ENCODE measurements around the gene ESCO1. TPM values are rescaled to one million over a fixed set of nuclear protein-coding genes. Genes with fewer than 3 reads are reported as not detected.
"Not testable (repeated sequence)": the region's sequence is repeated elsewhere in the genome, so short reads cannot be mapped to it uniquely, and the experiment has no call there.

The ESCO1 gene, protein sequence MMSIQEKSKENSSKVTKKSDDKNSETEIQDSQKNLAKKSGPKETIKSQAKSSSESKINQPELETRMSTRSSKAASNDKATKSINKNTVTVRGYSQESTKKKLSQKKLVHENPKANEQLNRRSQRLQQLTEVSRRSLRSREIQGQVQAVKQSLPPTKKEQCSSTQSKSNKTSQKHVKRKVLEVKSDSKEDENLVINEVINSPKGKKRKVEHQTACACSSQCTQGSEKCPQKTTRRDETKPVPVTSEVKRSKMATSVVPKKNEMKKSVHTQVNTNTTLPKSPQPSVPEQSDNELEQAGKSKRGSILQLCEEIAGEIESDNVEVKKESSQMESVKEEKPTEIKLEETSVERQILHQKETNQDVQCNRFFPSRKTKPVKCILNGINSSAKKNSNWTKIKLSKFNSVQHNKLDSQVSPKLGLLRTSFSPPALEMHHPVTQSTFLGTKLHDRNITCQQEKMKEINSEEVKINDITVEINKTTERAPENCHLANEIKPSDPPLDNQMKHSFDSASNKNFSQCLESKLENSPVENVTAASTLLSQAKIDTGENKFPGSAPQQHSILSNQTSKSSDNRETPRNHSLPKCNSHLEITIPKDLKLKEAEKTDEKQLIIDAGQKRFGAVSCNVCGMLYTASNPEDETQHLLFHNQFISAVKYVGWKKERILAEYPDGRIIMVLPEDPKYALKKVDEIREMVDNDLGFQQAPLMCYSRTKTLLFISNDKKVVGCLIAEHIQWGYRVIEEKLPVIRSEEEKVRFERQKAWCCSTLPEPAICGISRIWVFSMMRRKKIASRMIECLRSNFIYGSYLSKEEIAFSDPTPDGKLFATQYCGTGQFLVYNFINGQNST
- 7.2 TPM for polyA plus RNA-seq (2013, experiment 1 of 2; ENCODE audit: insufficient read length)
- 9.3 TPM for polyA plus RNA-seq (2013, experiment 2 of 2; ENCODE audit: insufficient read length)

DNA sequence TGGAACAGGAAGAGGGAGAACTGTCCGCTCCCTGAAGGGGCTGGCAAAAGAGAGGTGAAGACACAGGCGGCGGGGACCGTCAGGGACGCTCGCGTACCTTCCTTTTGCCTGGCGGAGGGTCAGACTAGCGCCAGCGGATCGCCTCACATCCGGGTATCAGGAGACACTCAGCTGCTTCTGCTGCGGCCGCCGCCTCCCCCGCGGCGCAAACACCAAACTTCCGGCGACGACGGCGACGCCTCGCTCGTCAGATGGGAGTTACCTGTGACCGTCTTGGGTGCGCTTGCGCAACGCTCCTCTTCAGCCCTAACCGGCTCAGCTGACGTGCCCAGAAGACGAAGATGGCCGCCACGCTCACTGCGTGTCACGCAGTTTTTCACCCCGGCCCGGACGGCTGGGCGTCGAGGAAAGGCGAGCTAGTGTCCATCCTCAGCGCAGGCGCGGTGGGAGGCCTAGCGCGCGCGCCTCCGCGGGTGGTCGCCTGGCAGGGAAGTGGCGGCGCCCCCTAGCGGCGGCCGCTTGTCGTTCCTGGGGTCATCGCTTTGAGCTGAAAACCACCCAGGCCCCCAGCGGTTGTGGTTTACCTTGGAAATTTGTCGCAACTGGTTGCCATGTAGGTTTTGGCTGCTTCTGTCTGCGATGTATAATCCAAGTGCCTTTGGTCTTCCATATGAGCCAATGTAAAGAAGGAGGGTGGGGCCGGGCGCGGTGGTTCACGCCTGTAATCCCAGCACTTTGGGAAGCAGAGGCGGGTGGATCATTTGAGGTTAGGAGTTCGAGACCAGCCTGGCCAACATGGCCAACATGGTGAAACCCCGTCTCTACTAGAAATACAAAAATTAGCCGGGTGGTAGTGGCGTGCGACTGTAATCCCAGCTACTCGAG lies at the start of gene ESCO1:
ESCO1 (minus strand) TSS at position 179 of the 885 bp plus-strand sequence. CDS start 25,861 bp downstream, outside the sequence.
- peak; percentile 98 for DNase-seq

- not testable (repeated sequence) for DNase-seq
These were observed 39.9 kb upstream of the ESCO1 start for GRCh38 chr18:21640375-21640774.

DNA sequence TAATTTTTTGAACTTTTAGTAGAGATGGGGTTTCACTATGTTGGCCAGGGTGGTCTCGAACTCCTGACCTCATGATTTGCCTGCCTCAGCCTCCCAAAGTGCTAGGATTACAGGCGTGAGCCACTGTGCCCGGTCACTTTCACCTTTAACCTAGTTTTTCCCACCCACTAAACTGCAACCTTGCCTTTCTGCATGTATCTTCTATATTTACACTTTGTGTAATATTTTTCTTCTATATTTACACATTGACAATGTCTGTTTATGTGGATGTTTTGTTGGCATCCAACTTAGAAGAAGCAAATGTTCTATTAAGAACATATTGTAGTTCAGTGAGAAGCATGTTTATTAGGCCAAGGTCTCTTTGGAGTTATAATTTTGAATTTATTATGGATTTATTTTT lies 38.3 kb upstream of the ESCO1 start:
- DNase-seq: no peak

- peak; percentile 19 for DNase-seq
These were observed 36.3 kb upstream of the ESCO1 start for GRCh38 chr18:21636769-21637168.

DNA sequence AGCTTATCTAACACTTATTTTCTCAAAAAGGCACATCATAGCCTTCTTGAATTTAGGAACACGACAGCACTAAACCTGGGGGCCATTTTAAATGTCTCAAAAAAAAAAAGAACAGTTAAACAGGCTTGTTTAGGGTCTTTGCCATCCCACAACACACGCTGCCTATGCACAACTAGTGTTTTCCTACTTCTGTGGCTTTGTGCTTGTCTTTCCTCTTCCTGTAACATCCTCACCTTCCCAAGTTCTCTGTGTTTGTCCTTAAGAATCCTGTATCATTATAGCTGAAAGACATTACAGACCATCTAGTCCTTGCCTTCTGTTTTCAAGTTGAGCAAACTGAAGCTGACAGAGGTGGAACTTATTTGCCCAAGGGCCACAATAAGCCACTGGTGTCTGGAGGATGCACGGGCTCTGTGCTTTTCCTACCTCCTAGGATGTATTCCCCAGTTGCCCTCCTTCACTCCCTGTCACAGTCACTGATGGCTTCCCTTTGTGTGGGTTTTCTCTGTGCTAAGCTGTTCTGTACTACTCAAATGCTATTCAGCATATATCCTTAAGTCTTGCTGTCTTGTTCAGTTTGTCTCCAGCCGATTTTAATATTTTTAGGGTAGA lies 34.2 kb upstream of the ESCO1 start:
- no peak for DNase-seq

- no peak for DNase-seq
These were observed 31.9 kb upstream of the ESCO1 start for GRCh38 chr18:21632393-21632792.

DNA sequence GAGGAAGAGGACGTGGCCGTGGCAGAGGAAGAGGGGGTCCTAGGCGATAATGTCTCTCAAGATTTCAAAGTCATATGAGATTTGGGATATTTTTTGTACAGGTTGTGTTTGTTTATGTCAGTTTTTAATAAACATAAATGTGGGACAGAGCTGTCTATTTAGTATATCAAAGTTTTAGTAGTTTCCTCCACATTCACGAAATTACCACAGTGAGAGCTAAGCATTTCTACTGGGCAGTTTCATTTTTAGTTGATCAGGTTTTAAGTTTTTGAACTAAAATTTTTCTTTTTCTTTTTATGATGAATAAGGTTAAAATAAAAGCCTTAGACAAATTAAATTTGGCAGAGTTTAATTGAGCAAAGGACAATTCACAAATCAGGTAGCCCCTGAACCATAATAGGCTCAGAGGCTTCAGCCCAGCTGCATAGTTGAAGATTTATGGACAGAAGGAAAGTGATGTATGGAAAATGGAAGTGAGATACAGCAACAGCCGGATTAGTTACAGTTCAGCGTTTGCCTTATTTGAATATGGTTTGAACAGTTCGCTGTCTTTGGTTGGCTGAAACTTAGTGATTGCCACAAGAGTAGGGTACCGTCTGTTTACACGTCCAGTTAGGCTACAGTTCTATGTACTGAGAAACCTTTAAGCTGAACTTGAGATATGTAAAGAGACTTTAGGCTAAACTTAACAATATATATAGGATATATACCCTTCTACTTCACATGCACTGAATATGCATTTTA lies 28.8 kb upstream of the ESCO1 start:
- no peak for DNase-seq

- not testable (repeated sequence) for DNase-seq
These were observed 21.1 kb upstream of the ESCO1 start for GRCh38 chr18:21621640-21622039.

DNA sequence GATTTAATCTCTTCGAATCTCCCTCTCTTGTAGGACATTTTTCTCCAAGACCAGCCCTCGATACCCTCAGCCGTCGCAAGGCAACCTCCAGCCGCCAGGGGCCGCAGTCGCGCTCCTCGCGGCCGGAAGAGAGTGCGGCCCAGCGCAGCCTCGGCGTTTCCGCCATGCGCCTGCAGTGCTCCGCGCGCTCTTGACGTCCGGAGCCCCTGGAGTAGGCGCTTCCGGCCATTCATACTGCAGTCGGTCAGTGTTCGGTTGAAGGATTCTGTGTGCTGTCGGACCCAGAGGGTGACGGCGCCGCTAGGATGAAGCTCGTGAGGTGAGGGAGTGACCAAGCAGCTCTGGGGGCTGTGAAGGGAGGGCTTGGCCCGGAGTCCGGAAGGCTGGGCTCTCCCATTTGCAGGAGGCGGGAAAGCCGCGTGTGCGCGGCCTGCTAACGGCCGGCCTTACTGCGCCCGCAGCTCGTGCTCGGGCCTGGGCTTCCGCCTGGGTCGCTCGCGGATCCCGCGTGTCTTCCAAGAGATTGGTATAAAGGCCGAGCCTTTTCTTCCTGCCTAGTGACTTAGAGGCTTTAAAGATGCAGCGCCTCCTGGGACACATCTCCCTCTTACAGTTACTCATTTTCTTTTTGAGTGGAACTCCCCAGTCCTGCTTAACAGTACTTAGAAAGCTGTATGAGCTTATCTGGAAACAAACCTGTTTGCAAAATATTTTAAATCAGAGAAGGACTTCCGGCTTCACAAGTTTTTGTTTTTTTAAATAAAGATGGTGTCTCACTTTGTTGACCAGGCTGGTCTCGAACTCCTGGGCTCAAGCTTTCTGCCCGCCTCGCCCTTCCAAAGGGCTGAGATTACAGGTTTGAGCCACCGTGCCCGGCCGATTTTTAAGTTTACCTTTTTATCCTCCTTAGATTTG lies 11.9 kb upstream of the ESCO1 start, which contains the start of gene SNRPD1:
SNRPD1 (plus strand) TSS at position 190 of the 915 bp plus-strand sequence; CDS start at position 306, 116 bp downstream.
- DNase-seq: peak; percentile 91

DNA sequence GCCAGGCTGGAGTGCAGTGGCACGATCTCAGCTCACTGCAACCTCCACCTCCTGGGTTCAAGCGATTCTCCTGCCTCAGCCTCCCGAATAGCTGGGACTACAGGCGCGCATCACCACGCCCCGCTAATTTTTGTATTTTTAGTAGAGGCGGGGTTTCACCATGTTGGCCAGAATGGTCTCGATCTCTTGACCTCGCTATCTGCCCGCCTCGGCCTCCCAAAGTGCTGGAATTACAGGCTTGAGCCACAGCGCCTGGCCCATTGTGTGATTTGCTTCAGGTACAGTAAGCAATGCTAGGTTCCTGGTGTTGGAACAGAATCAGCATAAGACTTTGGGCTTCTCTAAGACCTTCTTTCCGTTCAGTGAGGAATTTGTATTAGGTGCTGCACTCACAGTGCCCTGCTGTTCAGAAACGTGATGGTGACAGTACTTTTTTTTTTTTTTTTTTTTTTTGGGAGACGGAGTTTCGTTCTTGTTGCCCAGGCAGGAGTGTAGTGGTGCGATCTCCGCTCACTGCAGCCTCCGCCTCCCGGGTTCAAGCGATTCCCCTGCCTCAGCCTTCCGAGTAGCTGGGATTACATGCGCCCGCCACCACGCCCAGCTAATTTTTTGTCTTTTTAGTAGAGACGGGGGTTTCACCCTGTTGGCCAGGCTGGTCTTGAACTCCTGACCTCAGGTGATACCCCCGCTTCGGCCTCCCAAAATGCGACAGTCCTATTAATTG lies 11.1 kb upstream of the ESCO1 start:
- peak; percentile 1 for DNase-seq

DNA sequence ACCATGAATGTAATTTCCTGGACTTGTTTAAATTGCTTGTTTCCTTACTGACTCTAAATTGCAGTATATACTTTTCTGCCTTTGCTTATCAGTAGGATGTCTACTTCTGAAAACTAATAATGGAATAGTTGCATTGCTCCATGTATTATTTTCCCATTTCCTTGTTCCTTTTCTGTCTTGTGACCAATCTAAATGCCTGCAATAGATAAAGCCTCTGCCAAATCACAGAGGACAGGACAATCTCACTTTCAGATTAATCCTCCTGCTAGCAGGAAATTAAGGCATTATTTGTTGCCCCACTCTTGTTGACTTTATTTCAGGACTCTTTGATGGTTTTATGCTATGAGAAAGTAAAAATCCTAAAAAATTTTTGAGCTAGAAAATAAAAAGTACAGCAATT lies 4.7 kb upstream of the ESCO1 start:
- no peak for DNase-seq

GRCh38 chr18:21604671-21605070 lies 4.2 kb upstream of the ESCO1 start:
- no peak for DNase-seq

DNA sequence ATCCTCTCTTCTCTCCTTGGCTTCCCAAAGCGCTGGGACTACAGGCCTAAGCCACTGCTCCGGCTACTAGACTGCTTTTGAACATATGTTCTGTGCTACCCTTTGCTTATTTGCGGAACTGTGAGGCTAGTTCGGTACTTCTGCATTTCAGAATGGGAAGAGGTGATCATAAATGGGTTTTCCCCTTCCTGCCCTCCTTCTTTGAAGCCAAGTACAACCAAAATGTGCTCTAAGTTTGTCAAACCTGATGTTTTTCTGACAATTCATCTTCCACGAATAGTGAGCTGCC lies 1.7 kb upstream of the ESCO1 start:
- DNase-seq: no peak

GRCh38 chr18:21599585-21600525 lies 649 bp downstream of the ESCO1 start:
- peak; percentile 13 for DNase-seq

GRCh38 chr18:21598726-21599584 lies 1.5 kb downstream of the ESCO1 start:
- DNase-seq: no peak

GRCh38 chr18:21597620-21598019 lies 2.9 kb downstream of the ESCO1 start:
- DNase-seq: no peak
